DOHH2 (cell line): ENCODE results near the gene CELA2A.

Experiments used
- CTCF ChIP-seq: fragments of 200-600 bp; sonication (generic); IDR thresholded peaks from one replicate; pipeline ENCODE4 v1.5.1; 2014; ENCODE audit warnings: antibody characterized with exemption, mild to moderate bottlenecking, low read depth, low read length; ENCODE audit not compliant: poor library complexity, severe bottlenecking
- EZH2phosphoT487 ChIP-seq: fragments of 200-600 bp; sonication (generic); IDR thresholded peaks from 2 replicates; pipeline ENCODE4 v1.6.1; 2017; ENCODE audit warnings: borderline replicate concordance, mild to moderate bottlenecking, antibody characterized with exemption, low read length, moderate library complexity, mixed read lengths

- TF ChIP-seq CTCF: no peak
- no peak for TF ChIP-seq EZH2phosphoT487
Measured at GRCh38 chr1:15418806-15419515, 37.6 kb upstream of the CELA2A start.
